Sigmoid colon (tissue), 4 donors: ENCODE results near the gene OASL.
A peak's percentile ranks its signal among the peaks of the same experiment; 100 is the strongest.

Source experiments
- EP300 ChIP-seq, 4 donors: sonication (generic); formaldehyde crosslinking; IDR thresholded peaks; one replicate each; pipeline ENCODE4 v1.6.1; 2017; ENCODE audit warnings: antibody characterized with exemption in 4 of 4
- POLR2A ChIP-seq, 2 donors: fragments of 450-650 bp; IDR thresholded peaks; one replicate each; pipeline ENCODE4 v1.6.1; 2016; ENCODE audit warnings: antibody characterized with exemption in 2 of 2, mild to moderate bottlenecking in 2 of 2, moderate library complexity in 2 of 2
- POLR2AphosphoS5 ChIP-seq, 4 donors: sonication (generic); formaldehyde crosslinking; IDR thresholded peaks; one replicate each; pipeline ENCODE4 v1.6.1; 2017; ENCODE audit warnings: antibody characterized with exemption in 4 of 4
- TF ChIP-seq, protein P1 (sequence below), 4 experiments: fragments of 450-650 bp in 3 of 4; fragments of 200-600 bp in 1 of 4; IDR thresholded peaks; one replicate each; pipeline ENCODE4 v1.5.1; 2016 to 2019; ENCODE audit warnings: antibody characterized with exemption in 4 of 4, mild to moderate bottlenecking in 3 of 4, moderate library complexity in 2 of 4

GRCh38 chr12:121060149-121061001, 21.3 kb upstream of the OASL start:
- TF ChIP-seq, protein P1, sequence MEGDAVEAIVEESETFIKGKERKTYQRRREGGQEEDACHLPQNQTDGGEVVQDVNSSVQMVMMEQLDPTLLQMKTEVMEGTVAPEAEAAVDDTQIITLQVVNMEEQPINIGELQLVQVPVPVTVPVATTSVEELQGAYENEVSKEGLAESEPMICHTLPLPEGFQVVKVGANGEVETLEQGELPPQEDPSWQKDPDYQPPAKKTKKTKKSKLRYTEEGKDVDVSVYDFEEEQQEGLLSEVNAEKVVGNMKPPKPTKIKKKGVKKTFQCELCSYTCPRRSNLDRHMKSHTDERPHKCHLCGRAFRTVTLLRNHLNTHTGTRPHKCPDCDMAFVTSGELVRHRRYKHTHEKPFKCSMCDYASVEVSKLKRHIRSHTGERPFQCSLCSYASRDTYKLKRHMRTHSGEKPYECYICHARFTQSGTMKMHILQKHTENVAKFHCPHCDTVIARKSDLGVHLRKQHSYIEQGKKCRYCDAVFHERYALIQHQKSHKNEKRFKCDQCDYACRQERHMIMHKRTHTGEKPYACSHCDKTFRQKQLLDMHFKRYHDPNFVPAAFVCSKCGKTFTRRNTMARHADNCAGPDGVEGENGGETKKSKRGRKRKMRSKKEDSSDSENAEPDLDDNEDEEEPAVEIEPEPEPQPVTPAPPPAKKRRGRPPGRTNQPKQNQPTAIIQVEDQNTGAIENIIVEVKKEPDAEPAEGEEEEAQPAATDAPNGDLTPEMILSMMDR (IDR thresholded peaks at IDR 0.05): peak in 3 of 4 experiments; percentile 26 to 31 (median 28)
- TF ChIP-seq POLR2AphosphoS5 (IDR thresholded peaks at IDR 0.05) (no peak), EP300 (IDR thresholded peaks at IDR 0.05) (no peak), POLR2A (IDR thresholded peaks at IDR 0.05) (no peak)
